ENCODE measurements around the gene HYAL2. TPM values are rescaled to one million over a fixed set of nuclear protein-coding genes. Genes with fewer than 3 reads are reported as not detected.

The HYAL2 gene
- total RNA-seq, 1 experiment from 2014 or later: 26.0 TPM

Other genes starting within 250 kb of the HYAL2 start
- gene RBM5, start 233.8 kb downstream of the HYAL2 start, total RNA-seq (2022; extraction: Qiagen RNA extraction): 29.4 to 37.8 TPM (median 34.5 TPM) in 5 replicates
- gene SEMA3F, start 167.4 kb downstream of the HYAL2 start, total RNA-seq (2022; extraction: Qiagen RNA extraction): 11.5 to 17.8 TPM (median 16.4 TPM) in 5 replicates
- 0.05 to 0.31 TPM in 2 of 5 replicates, not detected in the others for gene GNAT1, start 131.1 kb downstream of the HYAL2 start, total RNA-seq (2022; extraction: Qiagen RNA extraction)
- 0.08 to 0.22 TPM (median 0.16 TPM) in 3 of 5 replicates, not detected in the others for gene SLC38A3, start 117.5 kb downstream of the HYAL2 start, total RNA-seq (2022; extraction: Qiagen RNA extraction)
- gene GNAI2, start 86.5 kb downstream of the HYAL2 start, total RNA-seq (2022; extraction: Qiagen RNA extraction): 35.1 to 46.7 TPM (median 45.2 TPM) in 5 replicates
- gene SEMA3B, start 53.6 kb downstream of the HYAL2 start, total RNA-seq (2022; extraction: Qiagen RNA extraction): 5.3 to 9.6 TPM (median 8.3 TPM) in 5 replicates
- gene LSMEM2, start 43.7 kb downstream of the HYAL2 start, total RNA-seq (2022; extraction: Qiagen RNA extraction): 0.11 TPM in 1 of 5 replicates, not detected in the others
- 73.8 to 101 TPM (median 96.0 TPM) in 5 replicates for gene IFRD2, start 30.3 kb downstream of the HYAL2 start, total RNA-seq (2022; extraction: Qiagen RNA extraction)
- 7.0 to 10.7 TPM (median 9.1 TPM) in 5 replicates for gene HYAL3, start 23.3 kb downstream of the HYAL2 start, total RNA-seq (2022; extraction: Qiagen RNA extraction)
- 4.9 to 7.9 TPM (median 6.4 TPM) in 5 replicates for gene NAA80, start 23.3 kb downstream of the HYAL2 start, total RNA-seq (2022; extraction: Qiagen RNA extraction)
- gene HYAL1, start 19.2 kb downstream of the HYAL2 start, total RNA-seq (2022; extraction: Qiagen RNA extraction): 0.32 to 1.00 TPM (median 0.61 TPM) in 5 replicates
- 25.0 to 42.3 TPM (median 40.7 TPM) in 5 replicates for gene TUSC2, start 5.5 kb upstream of the HYAL2 start, total RNA-seq (2022; extraction: Qiagen RNA extraction)
- 16.1 to 20.9 TPM (median 20.4 TPM) in 5 replicates for gene RASSF1, start 18.1 kb upstream of the HYAL2 start, total RNA-seq (2022; extraction: Qiagen RNA extraction)
- gene ZMYND10, start 23.0 kb upstream of the HYAL2 start, total RNA-seq (2022; extraction: Qiagen RNA extraction): 1.1 to 1.3 TPM (median 1.2 TPM) in 5 replicates
- gene NPRL2, start 28.0 kb upstream of the HYAL2 start, total RNA-seq (2022; extraction: Qiagen RNA extraction): 12.4 to 14.6 TPM (median 13.9 TPM) in 5 replicates
- gene CYB561D2, start 28.1 kb upstream of the HYAL2 start, total RNA-seq (2022; extraction: Qiagen RNA extraction): 14.1 to 20.6 TPM (median 20.1 TPM) in 5 replicates
- 35.5 to 49.0 TPM (median 48.1 TPM) in 5 replicates for gene TMEM115, start 36.8 kb upstream of the HYAL2 start, total RNA-seq (2022; extraction: Qiagen RNA extraction)
- 0.50 to 0.79 TPM (median 0.72 TPM) in 5 replicates for gene CACNA2D2, start 180.9 kb upstream of the HYAL2 start, total RNA-seq (2022; extraction: Qiagen RNA extraction)
- 2.1 to 3.0 TPM (median 2.3 TPM) in 5 replicates for gene C3orf18, start 245.0 kb upstream of the HYAL2 start, total RNA-seq (2022; extraction: Qiagen RNA extraction)
- 4.0 to 7.5 TPM (median 5.8 TPM) in 5 replicates for gene HEMK1, start 246.8 kb upstream of the HYAL2 start, total RNA-seq (2022; extraction: Qiagen RNA extraction)